ENCODE data around the gene SLAIN1. TPM values are rescaled to one million over a fixed set of nuclear protein-coding genes. Genes with fewer than 3 reads are reported as not detected.

The SLAIN1 gene
- total and polyA plus RNA-seq, 2 of the 13 experiments (the other 11 are each of a cell fraction or from before 2014, with no cell fraction given): 1.2 to 4.5 TPM

- FAIRE-seq (no peak), ATAC-seq (no peak)
Measured at GRCh38 chr13:77728265-77729125, 31.0 kb downstream of the SLAIN1 start.

More at GRCh38 chr13:77728265-77729125, 31.0 kb downstream of the SLAIN1 start:
- DNase-seq (ENCODE audit: low spot score): no peak
- in situ Hi-C loops (cut with HindIII; ENCODE audit: extremely low pct_ligation_motif_present, low pct_unique_long_range_greater_than_20kb): no loop called here
- TF ChIP-seq CENPBD1 (CRISPR knock-in tag; IDR thresholded peaks at IDR 0.05; ENCODE audit: borderline replicate concordance, low read depth): no peak
- TF ChIP-seq YY1 (IDR thresholded peaks at IDR 0.05; ENCODE audit: insufficient read depth, insufficient replicate concordance, low read depth, low read length): no peak
- no peak for TF ChIP-seq REPIN1 (CRISPR knock-in tag; IDR thresholded peaks at IDR 0.05; ENCODE audit: borderline replicate concordance, low read depth)
- no peak for TF ChIP-seq BCLAF1 (IDR thresholded peaks at IDR 0.05)
- no peak for TF ChIP-seq SMARCC2 (IDR thresholded peaks at IDR 0.05)
- no peak for TF ChIP-seq GMEB2 (CRISPR knock-in tag; IDR thresholded peaks at IDR 0.05; ENCODE audit: low read depth)
- TF ChIP-seq MXD3 (CRISPR knock-in tag; IDR thresholded peaks at IDR 0.05): no peak
- TF ChIP-seq ZNF256 (CRISPR knock-in tag; conservative IDR thresholded peaks at IDR 0.05): no peak
- TF ChIP-seq ZMYM2 (CRISPR knock-in tag; IDR thresholded peaks at IDR 0.05): no peak
- TF ChIP-seq ZBTB33 (CRISPR knock-in tag; IDR thresholded peaks at IDR 0.05): no peak
- TF ChIP-seq SRSF4 (IDR thresholded peaks at IDR 0.05; ENCODE audit: low read depth, low read length, poor library complexity, severe bottlenecking): no peak
- no peak for TF ChIP-seq ZNF512 (CRISPR knock-in tag; IDR thresholded peaks at IDR 0.05)
- Histone ChIP-seq H3K9ac (ENCODE audit: insufficient read depth, low read depth, low read length) (no peak overlapping the region), H3K36me3 (replicated peaks in 1 of 2; ENCODE audit: control insufficient read depth in 1 of 2, insufficient read depth in 2 of 2, low read length in 2 of 2) (no peaks in the 10 kb centered on the region), H3K79me2 (ENCODE audit: insufficient read depth, low read length) (no peaks in the 10 kb centered on the region), H3K4me3 (replicated peaks in 1 of 3; ENCODE audit: insufficient read depth in 1 of 3, low read depth in 2 of 3, low read length in 3 of 3) (no peak overlapping the region), H3K4me2 (ENCODE audit: low read depth, low read length) (no peak overlapping the region), H3K4me1 (ENCODE audit: insufficient read depth, low read length) (no peaks in the 10 kb centered on the region), H2AFZ (ENCODE audit: low read length) (no peak overlapping the region), H3K9me3 (ENCODE audit: low read length) (no peaks in the 10 kb centered on the region), H3K27me3 (ENCODE audit: control insufficient read depth in 1 of 2, insufficient read depth in 2 of 2, low read length in 2 of 2) (no peaks in the 10 kb centered on the region), H4K20me1 (ENCODE audit: insufficient read depth, low read length) (no peaks in the 10 kb centered on the region), H3K27ac (ENCODE audit: extremely low read length, insufficient read depth, low read length) (no peak overlapping the region)
- WGBS (ENCODE audit: low lambda C conversion rate): 55% methylated on average over 5 of the region's 5 CpGs
- POLR2A ChIA-PET: no interaction called here
- intact Hi-C loops (cut with micrococcal nuclease; ENCODE audit: unreplicated experiment): no loop called here
- CTCF ChIA-PET (ENCODE audit: low intra/inter-chr PET ratio, low total read pairs): no interaction called here
- BruUV-seq (replicated peaks): no TSS peak

All from HepG2 (cell line).